ENCODE results near the gene ADD2.

The ADD2 gene

GRCh38 chr2:70688427-70688826 is 79.6 kb downstream of the ADD2 start:
- Histone ChIP-seq H3K36me3 (ENCODE audit: low read depth) (no peaks in the 10 kb centered on the region), H3K4me1 (ENCODE audit: insufficient read depth, poor library complexity, severe bottlenecking) (no peaks in the 10 kb centered on the region), H3K27ac (ENCODE audit: poor library complexity, severe bottlenecking) (no peak overlapping the region), H3K27me3 (ENCODE audit: insufficient read depth, poor library complexity, severe bottlenecking) (no peaks in the 10 kb centered on the region), H3K4me3 (ENCODE audit: severe bottlenecking) (no peak overlapping the region), H3K9me3 (ENCODE audit: severe bottlenecking) (no peaks in the 10 kb centered on the region)
- ATAC-seq (ENCODE audit: low read depth) (no peak), DNase-seq (ENCODE audit: low spot score) (no peak)
- no peak for TF ChIP-seq CTCF (IDR thresholded peaks at IDR 0.05; ENCODE audit: poor library complexity, severe bottlenecking)

- no peak for TF ChIP-seq CTCF (IDR thresholded peaks at IDR 0.05; ENCODE audit: poor library complexity, severe bottlenecking)
- DNase-seq (ENCODE audit: low spot score) (no peak), ATAC-seq (ENCODE audit: low read depth) (no peak)
- Histone ChIP-seq H3K27ac (ENCODE audit: poor library complexity, severe bottlenecking) (no peak overlapping the region), H3K4me1 (ENCODE audit: insufficient read depth, poor library complexity, severe bottlenecking) (no peaks in the 10 kb centered on the region), H3K9me3 (ENCODE audit: severe bottlenecking) (no peaks in the 10 kb centered on the region), H3K4me3 (ENCODE audit: severe bottlenecking) (no peak overlapping the region), H3K36me3 (ENCODE audit: low read depth) (no peaks in the 10 kb centered on the region), H3K27me3 (ENCODE audit: insufficient read depth, poor library complexity, severe bottlenecking) (no peaks in the 10 kb centered on the region)
These were observed 80.6 kb downstream of the ADD2 start for GRCh38 chr2:70687461-70687795.

- ATAC-seq (ENCODE audit: low read depth) (peak; percentile 81), DNase-seq (ENCODE audit: low spot score) (no peak)
- H3K4me3 ChIP-seq (ENCODE audit: severe bottlenecking): no peak overlapping the region
- TF ChIP-seq CTCF (IDR thresholded peaks at IDR 0.05; ENCODE audit: poor library complexity, severe bottlenecking): peak; percentile 34
- H3K9me3 ChIP-seq (ENCODE audit: severe bottlenecking): no peaks in the 10 kb centered on the region
- no peaks in the 10 kb centered on the region for H3K27me3 ChIP-seq (ENCODE audit: insufficient read depth, poor library complexity, severe bottlenecking)
- no peak overlapping the region for H3K27ac ChIP-seq (ENCODE audit: poor library complexity, severe bottlenecking)
- no peaks in the 10 kb centered on the region for H3K4me1 ChIP-seq (ENCODE audit: insufficient read depth, poor library complexity, severe bottlenecking)
- no peaks in the 10 kb centered on the region for H3K36me3 ChIP-seq (ENCODE audit: low read depth)
These were observed 81.2 kb downstream of the ADD2 start for GRCh38 chr2:70686577-70687460.

- H3K9me3 ChIP-seq (ENCODE audit: severe bottlenecking): no peaks in the 10 kb centered on the region
- no peak overlapping the region for H3K27ac ChIP-seq (ENCODE audit: poor library complexity, severe bottlenecking)
- H3K4me3 ChIP-seq (ENCODE audit: severe bottlenecking): no peak overlapping the region
- H3K36me3 ChIP-seq (ENCODE audit: low read depth): no peaks in the 10 kb centered on the region
- DNase-seq (ENCODE audit: low spot score): no peak
- no peak for ATAC-seq (ENCODE audit: low read depth)
- no peaks in the 10 kb centered on the region for H3K4me1 ChIP-seq (ENCODE audit: insufficient read depth, poor library complexity, severe bottlenecking)
- TF ChIP-seq CTCF (IDR thresholded peaks at IDR 0.05; ENCODE audit: poor library complexity, severe bottlenecking): no peak
- no peaks in the 10 kb centered on the region for H3K27me3 ChIP-seq (ENCODE audit: insufficient read depth, poor library complexity, severe bottlenecking)
These were observed 82.2 kb downstream of the ADD2 start for GRCh38 chr2:70685771-70686171.
